Activated T-helper 1 cell treated with anti-CD3 and anti-CD28 coated beads, Interleukin-2, amount 50 U/mL, for 16 hours (primary cell): ENCODE results near the gene ZNF714.
A peak's percentile ranks its signal among the peaks of the same experiment; 100 is the strongest.

ENCODE experiments used
- DNase-seq, 2 donors: peaks; one replicate each; pipeline ENCODE4 v3.0.0-alpha.2; 2020; ENCODE audit warnings: low read depth in 1 of 2, low spot score in 1 of 2

Gene ZNF714

GRCh38 chr19:21082011-21082975 is at the start of gene ZNF714:
Gene ZNF714, plus strand, starts transcription at chr19:21082203. Its CDS starts 16,066 bp downstream, at chr19:21098269.
- peak; percentile 54 to 57 for DNase-seq

- DNase-seq, result no peak
These were observed 37.0 kb upstream of the ZNF714 start for GRCh38 chr19:21045028-21045427.

- DNase-seq, result no peak
These were observed 35.5 kb upstream of the ZNF714 start for GRCh38 chr19:21046489-21046888.

- no peak for DNase-seq
These were observed 34.3 kb upstream of the ZNF714 start for GRCh38 chr19:21047716-21048115.

- no peak for DNase-seq
These were observed 29.1 kb upstream of the ZNF714 start for GRCh38 chr19:21052902-21053301.

- no peak for DNase-seq
These were observed 16.7 kb upstream of the ZNF714 start for GRCh38 chr19:21065336-21065735.

GRCh38 chr19:21084343-21084742 is 2.3 kb downstream of the ZNF714 start:
- DNase-seq, result no peak

- DNase-seq, result no peak
These were observed 5.9 kb downstream of the ZNF714 start for GRCh38 chr19:21087871-21088270.

- no peak for DNase-seq
These were observed 10.1 kb downstream of the ZNF714 start for GRCh38 chr19:21092109-21092508.

- no peak for DNase-seq
These were observed 12.5 kb downstream of the ZNF714 start for GRCh38 chr19:21094347-21095025.

GRCh38 chr19:21098291-21098690 is 16.3 kb downstream of the ZNF714 start:
- no peak for DNase-seq

- DNase-seq, result no peak
These were observed 19.7 kb downstream of the ZNF714 start for GRCh38 chr19:21101521-21102242.

- no peak for DNase-seq
These were observed 27.1 kb downstream of the ZNF714 start for GRCh38 chr19:21109116-21109515.

GRCh38 chr19:21110183-21110582 is 28.2 kb downstream of the ZNF714 start:
- DNase-seq, result no peak

- DNase-seq, result no peak
These were observed 33.4 kb downstream of the ZNF714 start for GRCh38 chr19:21115430-21115829.

- no peak for DNase-seq
These were observed 35.3 kb downstream of the ZNF714 start for GRCh38 chr19:21117041-21117907.

GRCh38 chr19:21126078-21126477 is 44.1 kb downstream of the ZNF714 start:
- DNase-seq, result no peak

GRCh38 chr19:21127001-21127400 is 45.0 kb downstream of the ZNF714 start:
- DNase-seq, result no peak

- DNase-seq, result no peak
These were observed 45.9 kb downstream of the ZNF714 start for GRCh38 chr19:21127898-21128297.

- no peak for DNase-seq
These were observed 47.1 kb downstream of the ZNF714 start for GRCh38 chr19:21128901-21129698.
